H9 (cell line): ENCODE data around the gene TNNI3. TPM values are rescaled to one million over a fixed set of nuclear protein-coding genes. Genes with fewer than 3 reads are reported as not detected.

Experiments
- DNase-seq: peaks from one replicate; pipeline ENCODE4 v3.0.0-alpha.2; 2017
- H2AFZ ChIP-seq: one replicate; pipeline ENCODE4 v1.6.1; 2013; ENCODE audit warnings: mild to moderate bottlenecking, low read length, control low read depth, moderate library complexity
- H2AK5ac ChIP-seq: 2 replicates; pipeline ENCODE4 v1.6.1; 2013; ENCODE audit warnings: low read length, control low read depth, mixed read lengths; ENCODE audit not compliant: insufficient read length
- H2BK120ac ChIP-seq: one replicate; pipeline ENCODE4 v1.6.1; 2013; ENCODE audit warnings: low read depth, mild to moderate bottlenecking, low read length, control low read depth, inconsistent platforms; ENCODE audit not compliant: poor library complexity, severe bottlenecking
- H2BK12ac ChIP-seq: 2 replicates; pipeline ENCODE4 v1.6.1; 2013; ENCODE audit warnings: low read length, control low read depth, mixed read lengths, low read depth; ENCODE audit not compliant: insufficient read length
- H2BK15ac ChIP-seq: 2 replicates; pipeline ENCODE4 v1.6.1; 2013; ENCODE audit warnings: low read depth, low read length, control low read depth
- H2BK20ac ChIP-seq: one replicate; pipeline ENCODE4 v1.6.1; 2013; ENCODE audit warnings: low read depth, mild to moderate bottlenecking, low read length, control low read depth, inconsistent platforms; ENCODE audit not compliant: poor library complexity, severe bottlenecking
- H2BK5ac ChIP-seq: 2 replicates; pipeline ENCODE4 v1.6.1; 2013; ENCODE audit warnings: low read length, control low read depth, mixed read lengths; ENCODE audit not compliant: insufficient read length
- H3K14ac ChIP-seq: 2 replicates; pipeline ENCODE4 v1.6.1; 2013; ENCODE audit warnings: low read length, control low read depth; ENCODE audit not compliant: insufficient read depth
- H3K18ac ChIP-seq: 2 replicates; pipeline ENCODE4 v1.6.1; 2013; ENCODE audit warnings: low read depth, mild to moderate bottlenecking, mixed read lengths, low read length, control low read depth; ENCODE audit not compliant: insufficient read length
- H3K23ac ChIP-seq: 2 replicates; pipeline ENCODE4 v1.6.1; 2013; ENCODE audit warnings: low read length, control low read depth, mixed read lengths, low read depth; ENCODE audit not compliant: insufficient read length
- H3K23me2 ChIP-seq: 2 replicates; pipeline ENCODE4 v1.6.1; 2013; ENCODE audit warnings: low read depth, mild to moderate bottlenecking, mixed read lengths, low read length, control low read depth; ENCODE audit not compliant: insufficient read length, poor library complexity, severe bottlenecking
- H3K27ac ChIP-seq: 2 replicates; pipeline ENCODE4 v1.5.1; 2013; ENCODE audit warnings: low read length, control low read depth, mixed read lengths, low read depth; ENCODE audit not compliant: insufficient read length
- H3K27me3 ChIP-seq: 2 replicates; pipeline ENCODE4 v1.6.1; 2013; ENCODE audit warnings: low read length, control low read depth, inconsistent platforms; ENCODE audit not compliant: insufficient read depth
- H3K4ac ChIP-seq: 2 replicates; pipeline ENCODE4 v1.6.1; 2013; ENCODE audit warnings: low read depth, mild to moderate bottlenecking, control low read depth, inconsistent platforms, low read length, moderate library complexity
- H3K4me1 ChIP-seq: 2 replicates; pipeline ENCODE4 v1.6.1; 2013; ENCODE audit warnings: low read length, control low read depth, inconsistent platforms; ENCODE audit not compliant: insufficient read depth
- H3K4me2 ChIP-seq: 2 replicates; pipeline ENCODE4 v1.6.1; 2013; ENCODE audit warnings: low read length, control low read depth, mixed read lengths; ENCODE audit not compliant: insufficient read length, insufficient read depth
- H3K56ac ChIP-seq: 2 replicates; pipeline ENCODE4 v1.6.1; 2013; ENCODE audit warnings: low read depth, mild to moderate bottlenecking, mixed read lengths, low read length, control low read depth; ENCODE audit not compliant: insufficient read length
- H3K79me1 ChIP-seq: 2 replicates; pipeline ENCODE4 v1.6.1; 2013; ENCODE audit warnings: low read depth, mild to moderate bottlenecking, moderate library complexity, low read length, control low read depth, inconsistent platforms; ENCODE audit not compliant: insufficient read depth, poor library complexity, severe bottlenecking
- H3K79me2 ChIP-seq: 2 replicates; pipeline ENCODE4 v1.6.1; 2013; ENCODE audit warnings: low read length, control low read depth, inconsistent platforms; ENCODE audit not compliant: insufficient read depth
- H3K9ac ChIP-seq: 2 replicates; pipeline ENCODE4 v1.6.1; 2013; ENCODE audit warnings: low read length, control low read depth, mixed read lengths; ENCODE audit not compliant: insufficient read length; ENCODE audit errors: extremely low read depth
- H3K9me3 ChIP-seq: one replicate; pipeline ENCODE4 v1.6.1; 2013; ENCODE audit warnings: low read depth, low read length, inconsistent platforms; ENCODE audit not compliant: control insufficient read depth
- H3T11ph ChIP-seq: one replicate; pipeline ENCODE4 v1.6.1; 2013; ENCODE audit warnings: mild to moderate bottlenecking, low read length, control low read depth, inconsistent platforms
- H4K20me1 ChIP-seq: one replicate; pipeline ENCODE4 v1.6.1; 2013; ENCODE audit not compliant: control insufficient read depth, insufficient read length, insufficient read depth
- H4K5ac ChIP-seq: 2 replicates; pipeline ENCODE4 v1.6.1; 2013; ENCODE audit warnings: low read depth, mild to moderate bottlenecking, mixed read lengths, low read length, control low read depth; ENCODE audit not compliant: insufficient read length
- H4K8ac ChIP-seq: replicated peaks from 2 replicates; pipeline ENCODE4 v1.6.1; 2013; ENCODE audit warnings: low read length, control low read depth, mixed read lengths, low read depth; ENCODE audit not compliant: insufficient read length
- H4K91ac ChIP-seq: 2 replicates; pipeline ENCODE4 v1.6.1; 2013; ENCODE audit warnings: low read depth, mild to moderate bottlenecking, moderate library complexity, mixed read lengths, low read length, control low read depth; ENCODE audit not compliant: insufficient read length
- H3K27ac Mint-ChIP-seq, 3 experiments: 2 replicates in 2 of 3; 3 replicates in 1 of 3; pipeline ENCODE4 v1.8.0; 2020 to 2021; ENCODE audit warnings: mixed read lengths in 3 of 3, mild to moderate bottlenecking in 1 of 3, moderate library complexity in 1 of 3
- H3K27me3 Mint-ChIP-seq: 2 replicates; pipeline ENCODE4 v1.8.0; 2021; ENCODE audit warnings: low read depth, mild to moderate bottlenecking, moderate library complexity, mixed read lengths
- H3K36me3 Mint-ChIP-seq, 3 experiments: 2 replicates in 2 of 3; 3 replicates in 1 of 3; pipeline ENCODE4 v1.8.0; 2020 to 2021; ENCODE audit warnings: low read depth in 3 of 3, mixed read lengths in 3 of 3; ENCODE audit not compliant: insufficient read depth in 1 of 3
- H3K4me1 Mint-ChIP-seq, 2 experiments: 2 replicates each; pipeline ENCODE4 v1.8.0; 2020; ENCODE audit warnings: mixed read lengths in 2 of 2
- H3K4me3 Mint-ChIP-seq, 2 experiments: 2 replicates in 1 of 2; 3 replicates in 1 of 2; pipeline ENCODE4 v1.8.0; 2020 to 2021; ENCODE audit warnings: mild to moderate bottlenecking in 2 of 2, mixed read lengths in 2 of 2, moderate library complexity in 1 of 2
- H3K9me3 Mint-ChIP-seq, 2 experiments: 2 replicates in 1 of 2; 3 replicates in 1 of 2; pipeline ENCODE4 v1.8.0; 2020; ENCODE audit warnings: mild to moderate bottlenecking in 2 of 2, mixed read lengths in 2 of 2, moderate library complexity in 1 of 2
- WGBS: extraction: QIAGEN DNeasy Blood & Tissue Kit; methylation state at CpG from one replicate; pipeline ENCODE4 v1.1.7; 2013; ENCODE audit warnings: missing lambda C conversion rate, low lambda C conversion rate, mixed read lengths; ENCODE audit not compliant: insufficient read length; ENCODE audit errors: extremely low coverage; 5-methylcytosine and 5-hydroxymethylcytosine counted together
- total RNA-seq: library from RNA; stranded (reverse); gene quantifications from 2 replicates; pipeline ENCODE4 v1.2.1, GENCODE V29; 2021
- TF ChIP-seq, protein P1 (sequence below): fragments of 200-600 bp; sonication (generic); conservative IDR thresholded peaks from 3 replicates; pipeline ENCODE4 v1.8.0; 2021; ENCODE audit warnings: antibody characterized with exemption, mild to moderate bottlenecking

The TNNI3 gene
- total RNA-seq, 1 experiment from 2014 or later = 36.9 TPM

GRCh38 chr19:55132453-55133129, 24.9 kb downstream of the TNNI3 start:
- Histone ChIP-seq H3K27ac (no peak overlapping the region), H3K56ac (no peak overlapping the region), H3K79me1 (no peaks in the 10 kb centered on the region), H3K9ac (no peak overlapping the region), H2BK5ac (no peak overlapping the region), H2BK120ac (no peak overlapping the region), H2BK15ac (no peak overlapping the region; the same call in 1 of the 2 replicates), H3K4ac (no peak overlapping the region), H3K4me1 (no peaks in the 10 kb centered on the region), H3K23ac (no peak overlapping the region), H4K20me1 (no peaks in the 10 kb centered on the region), H3K27me3 (no peaks in the 10 kb centered on the region), H3K23me2 (no peaks in the 10 kb centered on the region), H3K18ac (no peak overlapping the region), H3K4me2 (no peak overlapping the region), H3K79me2 (no peaks in the 10 kb centered on the region), H3K14ac (no peak overlapping the region), H4K8ac (no peak overlapping the region), H4K91ac (no peak overlapping the region), H2AK5ac (no peak overlapping the region), H2AFZ (no peak overlapping the region), H3K9me3 (no peaks in the 10 kb centered on the region), H2BK20ac (no peak overlapping the region), H3T11ph (no peak overlapping the region), H2BK12ac (no peak overlapping the region), H4K5ac (no peak overlapping the region)
- DNase-seq = no peak
- Mint-ChIP-seq H3K9me3 (no peaks in the 10 kb centered on the region), H3K27ac (peak overlapping the region in 1 of 3 experiments; percentile 91; a peak in 2 of 7 replicates), H3K4me3 (no peak overlapping the region), H3K36me3 (peaks cover 8 to 43% (median 24%) of the 10 kb centered on the region in 3 experiments), H3K27me3 (no peaks in the 10 kb centered on the region), H3K4me1 (peaks cover 13 to 32% of the 10 kb centered on the region in 2 experiments)
- TF ChIP-seq, protein P1, sequence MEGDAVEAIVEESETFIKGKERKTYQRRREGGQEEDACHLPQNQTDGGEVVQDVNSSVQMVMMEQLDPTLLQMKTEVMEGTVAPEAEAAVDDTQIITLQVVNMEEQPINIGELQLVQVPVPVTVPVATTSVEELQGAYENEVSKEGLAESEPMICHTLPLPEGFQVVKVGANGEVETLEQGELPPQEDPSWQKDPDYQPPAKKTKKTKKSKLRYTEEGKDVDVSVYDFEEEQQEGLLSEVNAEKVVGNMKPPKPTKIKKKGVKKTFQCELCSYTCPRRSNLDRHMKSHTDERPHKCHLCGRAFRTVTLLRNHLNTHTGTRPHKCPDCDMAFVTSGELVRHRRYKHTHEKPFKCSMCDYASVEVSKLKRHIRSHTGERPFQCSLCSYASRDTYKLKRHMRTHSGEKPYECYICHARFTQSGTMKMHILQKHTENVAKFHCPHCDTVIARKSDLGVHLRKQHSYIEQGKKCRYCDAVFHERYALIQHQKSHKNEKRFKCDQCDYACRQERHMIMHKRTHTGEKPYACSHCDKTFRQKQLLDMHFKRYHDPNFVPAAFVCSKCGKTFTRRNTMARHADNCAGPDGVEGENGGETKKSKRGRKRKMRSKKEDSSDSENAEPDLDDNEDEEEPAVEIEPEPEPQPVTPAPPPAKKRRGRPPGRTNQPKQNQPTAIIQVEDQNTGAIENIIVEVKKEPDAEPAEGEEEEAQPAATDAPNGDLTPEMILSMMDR = peak; percentile 36; the same call in 2 of the 3 replicates
- WGBS = no CpG with 5 or more reads among the region's 14 CpGs
